Neural cell (in vitro differentiated cells): ENCODE measurements around the gene RYR2.

ENCODE experiments used
- EZH2 ChIP-seq: fragments of 200-600, 300-800 bp; shearing (Covaris generic), sonication (generic); IDR thresholded peaks from 2 replicates; pipeline ENCODE4 v1.6.1; 2014; ENCODE audit warnings: antibody characterized with exemption, low read length, borderline replicate concordance, mild to moderate bottlenecking; ENCODE audit not compliant: insufficient read depth, poor library complexity, severe bottlenecking
- MXI1 ChIP-seq: fragments of 450-650 bp; conservative IDR thresholded peaks from 2 replicates; pipeline ENCODE4 v1.6.1; 2014; ENCODE audit warnings: antibody characterized with exemption, mild to moderate bottlenecking; ENCODE audit not compliant: poor library complexity, severe bottlenecking
- RAD21 ChIP-seq: fragments of 450-650 bp; conservative IDR thresholded peaks from 2 replicates; pipeline ENCODE4 v1.6.1; 2014; ENCODE audit warnings: antibody characterized with exemption, mild to moderate bottlenecking, moderate library complexity
- SMC3 ChIP-seq: fragments of 450-650 bp; conservative IDR thresholded peaks from 2 replicates; pipeline ENCODE4 v1.6.1; 2014; ENCODE audit warnings: antibody characterized with exemption, mild to moderate bottlenecking, moderate library complexity; ENCODE audit not compliant: poor library complexity
- TF ChIP-seq, protein P1 (sequence below): fragments of 450-650 bp; IDR thresholded peaks from 2 replicates; pipeline ENCODE4 v1.5.1; 2014; ENCODE audit warnings: antibody characterized with exemption, mild to moderate bottlenecking, moderate library complexity; ENCODE audit not compliant: poor library complexity, severe bottlenecking

DNA sequence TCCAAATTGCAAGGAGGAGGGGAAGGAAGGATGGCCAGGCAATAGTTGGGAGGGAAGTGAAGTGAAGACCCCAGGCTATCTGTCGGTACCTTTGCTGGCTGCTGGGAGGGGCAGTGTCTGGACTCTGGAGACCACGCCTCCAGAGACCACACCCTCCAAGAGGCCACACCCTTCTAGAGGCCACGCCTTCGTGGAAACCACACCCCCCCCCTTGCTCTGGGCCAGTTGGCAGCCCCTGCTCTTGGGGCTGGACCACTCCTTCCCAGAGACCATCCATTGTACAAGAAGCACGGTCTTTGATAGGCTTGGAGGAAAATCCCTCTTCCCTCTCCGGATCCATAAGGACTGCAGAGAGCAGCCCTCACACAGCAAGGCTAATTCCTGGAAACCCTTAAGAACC is 73.1 kb downstream of the RYR2 start:
- TF ChIP-seq, protein P1, sequence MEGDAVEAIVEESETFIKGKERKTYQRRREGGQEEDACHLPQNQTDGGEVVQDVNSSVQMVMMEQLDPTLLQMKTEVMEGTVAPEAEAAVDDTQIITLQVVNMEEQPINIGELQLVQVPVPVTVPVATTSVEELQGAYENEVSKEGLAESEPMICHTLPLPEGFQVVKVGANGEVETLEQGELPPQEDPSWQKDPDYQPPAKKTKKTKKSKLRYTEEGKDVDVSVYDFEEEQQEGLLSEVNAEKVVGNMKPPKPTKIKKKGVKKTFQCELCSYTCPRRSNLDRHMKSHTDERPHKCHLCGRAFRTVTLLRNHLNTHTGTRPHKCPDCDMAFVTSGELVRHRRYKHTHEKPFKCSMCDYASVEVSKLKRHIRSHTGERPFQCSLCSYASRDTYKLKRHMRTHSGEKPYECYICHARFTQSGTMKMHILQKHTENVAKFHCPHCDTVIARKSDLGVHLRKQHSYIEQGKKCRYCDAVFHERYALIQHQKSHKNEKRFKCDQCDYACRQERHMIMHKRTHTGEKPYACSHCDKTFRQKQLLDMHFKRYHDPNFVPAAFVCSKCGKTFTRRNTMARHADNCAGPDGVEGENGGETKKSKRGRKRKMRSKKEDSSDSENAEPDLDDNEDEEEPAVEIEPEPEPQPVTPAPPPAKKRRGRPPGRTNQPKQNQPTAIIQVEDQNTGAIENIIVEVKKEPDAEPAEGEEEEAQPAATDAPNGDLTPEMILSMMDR: no peak
- TF ChIP-seq MXI1 (no peak), EZH2 (no peak), RAD21 (no peak), SMC3 (no peak)
